HCT116 (cell line): ENCODE results near the gene ZBTB7C. TPM values are rescaled to one million over a fixed set of nuclear protein-coding genes. Genes with fewer than 3 reads are reported as not detected.

Experiments
- ATAC-seq: fragments of 200-7000 bp; cut with Tn5 transposase; 2 replicates; pipeline ENCODE4 v1.9.1; 2020; ENCODE audit warnings: mild to moderate bottlenecking, moderate library complexity
- BruUV-seq: library from RNA; stranded (reverse); fragments of 400-500 nt; replicated peaks from 2 replicates; lab custom pipeline; 2021; lab: Mats Ljungman, UMichigan
- CTCF ChIA-PET: fragments of 300-600 bp; sonication (Branson Sonifier 250); formaldehyde crosslinking; loops from one replicate; lab custom pipeline; 2021; ENCODE audit warnings: antibody characterized with exemption; lab: Charles Lee
- POLR2A ChIA-PET: fragments of 300-600, 350-600 bp; sonication (Branson Sonifier 250); formaldehyde crosslinking; loops from one replicate; lab custom pipeline; 2021; ENCODE audit warnings: antibody characterized with exemption; lab: Charles Lee
- RAD21 ChIA-PET, 2 experiments: fragments of 300-600 bp; sonication (Branson Sonifier 250); formaldehyde crosslinking; loops; one replicate each; lab custom pipeline; 2023; ENCODE audit warnings: low total read pairs in 2 of 2; ENCODE audit not compliant: uncharacterized antibody in 2 of 2, unreplicated experiment in 2 of 2, low non-redundant PET in 1 of 2; lab: Charles Lee
- DNase-seq: peaks from one replicate; pipeline ENCODE4 v3.0.0-alpha.2; 2010; ENCODE audit warnings: low read depth, low spot score
- H2AFZ ChIP-seq: fragments of 200-600 bp; shearing (Covaris generic), sonication (generic); 2 replicates; pipeline ENCODE4 v1.6.1; 2017; ENCODE audit warnings: low read depth, mixed run types, mixed read lengths, antibody characterized with exemption, low read length; ENCODE audit not compliant: poor library complexity, severe bottlenecking
- H3K27ac ChIP-seq: 2 replicates; pipeline ENCODE4 v1.5.1; 2012; ENCODE audit warnings: low read depth, low read length
- H3K27me3 ChIP-seq: fragments of 200-600 bp; sonication (generic); 2 replicates; pipeline ENCODE4 v1.6.1; 2016; ENCODE audit warnings: mixed run types, low read length, mixed read lengths; ENCODE audit not compliant: insufficient read depth
- H3K36me3 ChIP-seq, 2 experiments: fragments of 200-500 bp in 1 of 2; fragments of 200-600 bp in 1 of 2; sonication (Bioruptor generic) in 1 of 2; sonication (generic) in 1 of 2; 2 replicates each; pipeline versions ENCODE4 v1.5.1 to v1.6.1; 2014 to 2016; ENCODE audit warnings: low read length in 2 of 2, inconsistent platforms in 1 of 2, mixed read lengths in 1 of 2, mixed run types in 1 of 2; ENCODE audit not compliant: insufficient read depth in 2 of 2, control insufficient read depth in 1 of 2
- H3K4me1 ChIP-seq, 2 experiments: fragments of 200-600 bp in 1 of 2; sonication (generic) in 1 of 2; 2 replicates each; pipeline versions ENCODE4 v1.5.1 to v1.6.1; 2012 to 2017; ENCODE audit warnings: low read length in 2 of 2, inconsistent platforms in 1 of 2, mild to moderate bottlenecking in 1 of 2, mixed read lengths in 1 of 2, mixed run types in 1 of 2, moderate library complexity in 1 of 2; ENCODE audit not compliant: insufficient read depth in 2 of 2, control insufficient read depth in 1 of 2
- H3K4me2 ChIP-seq: fragments of 200-600 bp; sonication (generic); 2 replicates; pipeline ENCODE4 v1.6.1; 2017; ENCODE audit warnings: mixed run types, low read length, mixed read lengths
- H3K4me3 ChIP-seq, 2 experiments: fragments of 200-600 bp in 1 of 2; sonication (generic) in 1 of 2; replicated peaks in 1 of 2; 2 replicates each; pipeline ENCODE4 v1.5.1; 2011 to 2016; ENCODE audit warnings: low read length in 2 of 2, control low read depth in 1 of 2, low read depth in 1 of 2, mild to moderate bottlenecking in 1 of 2, mixed read lengths in 1 of 2, mixed run types in 1 of 2
- H3K79me2 ChIP-seq: fragments of 200-600 bp; sonication (generic); 2 replicates; pipeline ENCODE4 v1.6.1; 2017; ENCODE audit warnings: mild to moderate bottlenecking, mixed run types, low read length, moderate library complexity, mixed read lengths; ENCODE audit not compliant: insufficient read depth
- H3K9ac ChIP-seq: fragments of 200-600 bp; sonication (generic); 2 replicates; pipeline ENCODE4 v1.6.1; 2016; ENCODE audit warnings: low read length, mixed read lengths
- H3K9me2 ChIP-seq: fragments of 200-600 bp; sonication (generic), shearing (Covaris generic); 2 replicates; pipeline ENCODE4 v1.6.1; 2017; ENCODE audit warnings: mixed run types, mild to moderate bottlenecking, moderate library complexity; ENCODE audit not compliant: insufficient read depth
- H3K9me3 ChIP-seq, 2 experiments: fragments of 200-500 bp in 1 of 2; fragments of 200-600 bp in 1 of 2; sonication (Bioruptor generic) in 1 of 2; sonication (generic) in 1 of 2; 2 replicates each; pipeline ENCODE4 v1.6.1; 2014 to 2017; ENCODE audit warnings: low read length in 2 of 2, mixed read lengths in 2 of 2, inconsistent platforms in 1 of 2, low read depth in 1 of 2, mild to moderate bottlenecking in 1 of 2, mixed run types in 1 of 2, moderate library complexity in 1 of 2; ENCODE audit not compliant: control insufficient read depth in 1 of 2, insufficient read depth in 1 of 2
- H4K20me1 ChIP-seq: fragments of 200-600 bp; sonication (generic), shearing (Covaris generic); 2 replicates; pipeline ENCODE4 v1.6.1; 2017; ENCODE audit warnings: mixed run types, mild to moderate bottlenecking, moderate library complexity; ENCODE audit not compliant: insufficient read depth
- CBX3 ChIP-seq: IDR thresholded peaks from 2 replicates; pipeline ENCODE4 v1.6.1; 2012; ENCODE audit warnings: low read depth
- CEBPB ChIP-seq: IDR thresholded peaks from 2 replicates; pipeline ENCODE4 v1.6.1; 2012; ENCODE audit warnings: low read depth
- EZH2phosphoT487 ChIP-seq: fragments of 200-600 bp; IDR thresholded peaks from 2 replicates; pipeline ENCODE4 v1.6.1; 2018; ENCODE audit warnings: antibody characterized with exemption, borderline replicate concordance
- JUND ChIP-seq: IDR thresholded peaks from 2 replicates; pipeline ENCODE4 v1.6.1; 2012
- REST ChIP-seq: IDR thresholded peaks from 2 replicates; pipeline ENCODE4 v1.6.1; 2012; ENCODE audit warnings: low read depth
- intact Hi-C: fragments of 100-400 bp; cut with micrococcal nuclease; formaldehyde crosslinking; loops from 2 replicates; pipeline ENCODE4 v1.10.0; 2022
- total RNA-seq: library from RNA; stranded (reverse); gene quantifications from one replicate; pipeline ENCODE4 v1.2.1, GENCODE V29; 2021; ENCODE audit not compliant: unreplicated experiment

The ZBTB7C gene
- total RNA-seq, 1 experiment from 2014 or later: 0.37 TPM

- H2AFZ ChIP-seq: no peak overlapping the region
- no peak for TF ChIP-seq REST
- H3K79me2 ChIP-seq: no peaks in the 10 kb centered on the region
- no peak overlapping the region for H3K27ac ChIP-seq
- ChIA-PET RAD21 (no interaction called here), POLR2A (no interaction called here), CTCF (no interaction called here)
- DNase-seq (no peak), ATAC-seq (no peak)
- BruUV-seq: no TSS peak
- H3K9me3 ChIP-seq: no peaks in the 10 kb centered on the region
- no peaks in the 10 kb centered on the region for H3K36me3 ChIP-seq
- no peak overlapping the region for H3K9ac ChIP-seq
- no peaks in the 10 kb centered on the region for H3K4me1 ChIP-seq
- no peak overlapping the region for H3K4me2 ChIP-seq
- H4K20me1 ChIP-seq: no peaks in the 10 kb centered on the region
- peaks cover 10% of the 10 kb centered on the region; the same call in 1 of the 2 replicates for H3K27me3 ChIP-seq
- H3K9me2 ChIP-seq: no peaks in the 10 kb centered on the region
- H3K4me3 ChIP-seq: no peak overlapping the region
- intact Hi-C loops: no loop called here
Measured at GRCh38 chr18:48193521-48194492, 215.4 kb downstream of the ZBTB7C start.

- RAD21 ChIA-PET: no interaction called here
- POLR2A ChIA-PET: no interaction called here
- H3K4me3 ChIP-seq: no peak overlapping the region
- no peaks in the 10 kb centered on the region for H3K4me1 ChIP-seq
- no peak for TF ChIP-seq CBX3
- TF ChIP-seq EZH2phosphoT487: no peak
- no peak for TF ChIP-seq JUND
- TF ChIP-seq CEBPB: no peak
- no peak overlapping the region for H3K4me2 ChIP-seq
- no peaks in the 10 kb centered on the region for H4K20me1 ChIP-seq
- no peaks in the 10 kb centered on the region for H3K79me2 ChIP-seq
- no TSS peak for BruUV-seq
- no peaks in the 10 kb centered on the region for H3K36me3 ChIP-seq
- H2AFZ ChIP-seq: no peak overlapping the region
- no peak for DNase-seq
- H3K9me3 ChIP-seq: no peaks in the 10 kb centered on the region
- H3K9me2 ChIP-seq: no peaks in the 10 kb centered on the region
- intact Hi-C loops: no loop called here
- CTCF ChIA-PET: no interaction called here
- H3K27ac ChIP-seq: no peak overlapping the region
- no peak for ATAC-seq
- H3K9ac ChIP-seq: no peak overlapping the region
- peaks cover 8% of the 10 kb centered on the region; the same call in 1 of the 2 replicates for H3K27me3 ChIP-seq
Measured at GRCh38 chr18:48192542-48192941, 216.6 kb downstream of the ZBTB7C start.
